ENCODE results near the gene CCL2.

Gene CCL2

GRCh38 chr17:34261568-34262337 is 6.7 kb downstream of the CCL2 start:
- H3K27ac ChIP-seq, result no peak overlapping the region
- TF ChIP-seq ZFX (IDR thresholded peaks at IDR 0.05) (no peak), CTCF (conservative IDR thresholded peaks at IDR 0.05) (no peak)

GRCh38 chr17:34265711-34266110 is 10.6 kb downstream of the CCL2 start:
- TF ChIP-seq CTCF (conservative IDR thresholded peaks at IDR 0.05), result no peak
- TF ChIP-seq ZFX (IDR thresholded peaks at IDR 0.05), result no peak
- no peak overlapping the region for H3K27ac ChIP-seq

GRCh38 chr17:34269969-34270368 is 14.9 kb downstream of the CCL2 start, which contains the start of gene CCL7:
Gene CCL7 (plus strand): TSS chr17:34270221. CDS start chr17:34270291, 70 bp downstream.
- TF ChIP-seq ZFX (IDR thresholded peaks at IDR 0.05) (no peak), CTCF (conservative IDR thresholded peaks at IDR 0.05) (no peak)
- no peak within 1 kb of the TSS for H3K27ac ChIP-seq

- H3K27ac ChIP-seq, result no peak overlapping the region
- TF ChIP-seq CTCF (conservative IDR thresholded peaks at IDR 0.05), result no peak
- no peak for TF ChIP-seq ZFX (IDR thresholded peaks at IDR 0.05)
These were observed 20.8 kb downstream of the CCL2 start for GRCh38 chr17:34275881-34276280.

GRCh38 chr17:34276826-34277225 is 21.7 kb downstream of the CCL2 start:
- no peak overlapping the region for H3K27ac ChIP-seq
- TF ChIP-seq CTCF (conservative IDR thresholded peaks at IDR 0.05), result no peak

GRCh38 chr17:34283571-34283970 is 28.5 kb downstream of the CCL2 start:
- H3K27ac ChIP-seq, result no peak overlapping the region
- TF ChIP-seq CTCF (conservative IDR thresholded peaks at IDR 0.05) (no peak), ZFX (IDR thresholded peaks at IDR 0.05) (no peak)

GRCh38 chr17:34285286-34285792 is 30.3 kb downstream of the CCL2 start, which contains the start of gene CCL11:
Gene CCL11 (plus strand): TSS chr17:34285742. CDS start chr17:34285809, 67 bp downstream.
- no peak within 1 kb of the TSS for H3K27ac ChIP-seq
- TF ChIP-seq CTCF (conservative IDR thresholded peaks at IDR 0.05) (no peak), ZFX (IDR thresholded peaks at IDR 0.05) (no peak)
